Neural cell (in vitro differentiated cells): ENCODE measurements around the gene PLD6. TPM values are rescaled to one million over a fixed set of nuclear protein-coding genes. Genes with fewer than 3 reads are reported as not detected.

Experiments
- H2AFZ ChIP-seq: fragments of 200-600, 300-800 bp; sonication (generic), shearing (Covaris generic); 2 replicates; pipeline ENCODE4 v1.6.0; 2014; ENCODE audit warnings: low read depth, mild to moderate bottlenecking, antibody characterized with exemption, low read length, moderate library complexity
- H3F3A ChIP-seq: fragments of 200-600 bp; shearing (Covaris generic); 2 replicates; pipeline ENCODE4 v1.6.1; 2016; ENCODE audit warnings: mild to moderate bottlenecking, moderate library complexity, mixed read lengths, antibody characterized with exemption, low read length; ENCODE audit not compliant: insufficient read depth, poor library complexity, severe bottlenecking
- H3K27ac ChIP-seq: fragments of 200-600, 300-800 bp; sonication (generic), shearing (Covaris generic); 2 replicates; pipeline ENCODE4 v1.5.1; 2014; ENCODE audit warnings: mild to moderate bottlenecking, low read length, moderate library complexity
- H3K27me3 ChIP-seq: fragments of 300-800, 200-600 bp; sonication (generic), shearing (Covaris generic); 2 replicates; pipeline ENCODE4 v1.6.0; 2014; ENCODE audit warnings: mild to moderate bottlenecking, low read depth, low read length, moderate library complexity; ENCODE audit not compliant: insufficient read depth
- H3K36me3 ChIP-seq: fragments of 300-800, 200-600 bp; sonication (generic), shearing (Covaris generic); 2 replicates; pipeline ENCODE4 v1.5.1; 2014; ENCODE audit warnings: mild to moderate bottlenecking, antibody characterized with exemption, low read length, moderate library complexity; ENCODE audit not compliant: insufficient read depth
- H3K4me2 ChIP-seq: fragments of 300-800, 200-600 bp; sonication (generic), shearing (Covaris generic); 2 replicates; pipeline ENCODE4 v1.6.0; 2014; ENCODE audit warnings: mild to moderate bottlenecking, low read length
- H3K4me3 ChIP-seq: fragments of 300-800, 200-600 bp; sonication (generic), shearing (Covaris generic); 2 replicates; pipeline ENCODE4 v1.5.1; 2014; ENCODE audit warnings: mild to moderate bottlenecking, low read length, moderate library complexity
- H3K79me2 ChIP-seq: fragments of 200-600 bp; shearing (Covaris generic); replicated peaks from 2 replicates; pipeline ENCODE4 v1.6.0; 2014; ENCODE audit warnings: mild to moderate bottlenecking, low read length, moderate library complexity; ENCODE audit not compliant: insufficient read depth
- H3K9ac ChIP-seq: fragments of 300-800, 200-600 bp; sonication (generic), shearing (Covaris generic); 2 replicates; pipeline ENCODE4 v1.6.1; 2016; ENCODE audit warnings: mild to moderate bottlenecking, low read length, mixed read lengths
- H3K9me2 ChIP-seq: fragments of 200-600 bp; shearing (Covaris generic); 2 replicates; pipeline ENCODE4 v1.6.1; 2016; ENCODE audit warnings: mild to moderate bottlenecking, low read length, mixed read lengths; ENCODE audit not compliant: insufficient read depth
- H3K9me3 ChIP-seq: fragments of 200-600, 300-800 bp; sonication (generic), shearing (Covaris generic); 2 replicates; pipeline ENCODE4 v1.6.1; 2016; ENCODE audit warnings: mild to moderate bottlenecking, mixed run types, low read length, moderate library complexity, mixed read lengths
- H4K20me1 ChIP-seq: fragments of 200-600 bp; shearing (Covaris generic); 2 replicates; pipeline ENCODE4 v1.6.1; 2016; ENCODE audit warnings: mild to moderate bottlenecking, mixed run types; ENCODE audit not compliant: insufficient read depth
- CTCF ChIP-seq: fragments of 450-650 bp; IDR thresholded peaks from 2 replicates; pipeline ENCODE4 v1.5.1; 2014; ENCODE audit warnings: antibody characterized with exemption, mild to moderate bottlenecking, moderate library complexity; ENCODE audit not compliant: poor library complexity, severe bottlenecking
- EP300 ChIP-seq: fragments of 450-650 bp; conservative IDR thresholded peaks from 2 replicates; pipeline ENCODE4 v1.6.1; 2014; ENCODE audit warnings: antibody characterized with exemption, mild to moderate bottlenecking, moderate library complexity; ENCODE audit not compliant: poor library complexity, severe bottlenecking
- EZH2 ChIP-seq: fragments of 200-600, 300-800 bp; shearing (Covaris generic), sonication (generic); IDR thresholded peaks from 2 replicates; pipeline ENCODE4 v1.6.1; 2014; ENCODE audit warnings: antibody characterized with exemption, low read length, borderline replicate concordance, mild to moderate bottlenecking; ENCODE audit not compliant: insufficient read depth, poor library complexity, severe bottlenecking
- MXI1 ChIP-seq: fragments of 450-650 bp; conservative IDR thresholded peaks from 2 replicates; pipeline ENCODE4 v1.6.1; 2014; ENCODE audit warnings: antibody characterized with exemption, mild to moderate bottlenecking; ENCODE audit not compliant: poor library complexity, severe bottlenecking
- POLR2AphosphoS5 ChIP-seq: IDR thresholded peaks from 2 replicates; pipeline ENCODE4 v1.6.1; 2012
- RAD21 ChIP-seq: fragments of 450-650 bp; conservative IDR thresholded peaks from 2 replicates; pipeline ENCODE4 v1.6.1; 2014; ENCODE audit warnings: antibody characterized with exemption, mild to moderate bottlenecking, moderate library complexity
- REST ChIP-seq: IDR thresholded peaks from 2 replicates; pipeline ENCODE4 v1.6.1; 2012; ENCODE audit warnings: borderline replicate concordance
- SMC3 ChIP-seq: fragments of 450-650 bp; conservative IDR thresholded peaks from 2 replicates; pipeline ENCODE4 v1.6.1; 2014; ENCODE audit warnings: antibody characterized with exemption, mild to moderate bottlenecking, moderate library complexity; ENCODE audit not compliant: poor library complexity
- TAF1 ChIP-seq: IDR thresholded peaks from 2 replicates; pipeline ENCODE4 v1.6.1; 2012; ENCODE audit warnings: low read depth
- polyA plus RNA-seq: library from polyadenylated mRNA; depleted of rRNA; stranded (reverse); fragments of >200 nt; gene quantifications from 2 replicates; pipeline ENCODE4 v1.2.3, GENCODE V29; 2014

Gene PLD6
- polyA plus RNA-seq, 1 donor from 2014 or later: 2.0 TPM

- H3K4me2 ChIP-seq: no peak overlapping the region
- no peak overlapping the region for H3K27ac ChIP-seq
- H3K9me3 ChIP-seq: no peaks in the 10 kb centered on the region
- TF ChIP-seq RAD21: no peak
- no peak for TF ChIP-seq MXI1
- TF ChIP-seq SMC3: no peak
- TF ChIP-seq EZH2: no peak
- TF ChIP-seq TAF1: no peak
- no peak for TF ChIP-seq REST
- no peak for TF ChIP-seq CTCF
- TF ChIP-seq EP300: no peak
- no peak for TF ChIP-seq POLR2AphosphoS5
- H3K27me3 ChIP-seq: no peaks in the 10 kb centered on the region
- H3F3A ChIP-seq: no peaks in the 10 kb centered on the region
- H2AFZ ChIP-seq: no peak overlapping the region
- no peaks in the 10 kb centered on the region for H3K9me2 ChIP-seq
- H3K4me3 ChIP-seq: no peak overlapping the region
- no peak overlapping the region for H3K9ac ChIP-seq
- no peaks in the 10 kb centered on the region for H3K79me2 ChIP-seq
- no peaks in the 10 kb centered on the region for H4K20me1 ChIP-seq
- H3K36me3 ChIP-seq: peaks cover 16% of the 10 kb centered on the region
Observed at GRCh38 chr17:17183744-17184143, 22.4 kb downstream of the PLD6 start.

- Histone ChIP-seq H3K79me2 (no peaks in the 10 kb centered on the region), H3F3A (no peaks in the 10 kb centered on the region), H4K20me1 (no peaks in the 10 kb centered on the region), H3K36me3 (peaks cover 16% of the 10 kb centered on the region), H3K4me3 (no peak overlapping the region), H2AFZ (no peak overlapping the region), H3K27me3 (no peaks in the 10 kb centered on the region), H3K9me2 (no peaks in the 10 kb centered on the region), H3K9me3 (no peaks in the 10 kb centered on the region), H3K27ac (no peak overlapping the region), H3K9ac (no peak overlapping the region), H3K4me2 (no peak overlapping the region)
- TF ChIP-seq MXI1 (no peak), CTCF (no peak), SMC3 (no peak), EP300 (no peak), TAF1 (no peak), EZH2 (no peak), RAD21 (no peak), REST (no peak), POLR2AphosphoS5 (no peak)
Observed at GRCh38 chr17:17182598-17183136, 23.5 kb downstream of the PLD6 start.
